Neural progenitor cell (in vitro differentiated cells): ENCODE measurements around the gene OR51D1.

Experiments
- EZH2 ChIP-seq: fragments of 200-600 bp; sonication (generic); IDR thresholded peaks from 2 replicates; pipeline ENCODE4 v1.6.1; 2017; ENCODE audit warnings: antibody characterized with exemption, mild to moderate bottlenecking, moderate library complexity
- EZH2phosphoT487 ChIP-seq: fragments of 200-600 bp; sonication (generic); IDR thresholded peaks from 2 replicates; pipeline ENCODE4 v1.6.1; 2017; ENCODE audit warnings: antibody characterized with exemption
- TF ChIP-seq, protein P1 (sequence below): fragments of 200-600 bp; sonication (generic); IDR thresholded peaks from 2 replicates; pipeline ENCODE4 v1.5.1; 2017; ENCODE audit warnings: antibody characterized with exemption, mild to moderate bottlenecking

GRCh38 chr11:4607781-4608666, 29.3 kb upstream of the OR51D1 start, which contains the start of gene TRIM68:
- TF ChIP-seq, protein P1, sequence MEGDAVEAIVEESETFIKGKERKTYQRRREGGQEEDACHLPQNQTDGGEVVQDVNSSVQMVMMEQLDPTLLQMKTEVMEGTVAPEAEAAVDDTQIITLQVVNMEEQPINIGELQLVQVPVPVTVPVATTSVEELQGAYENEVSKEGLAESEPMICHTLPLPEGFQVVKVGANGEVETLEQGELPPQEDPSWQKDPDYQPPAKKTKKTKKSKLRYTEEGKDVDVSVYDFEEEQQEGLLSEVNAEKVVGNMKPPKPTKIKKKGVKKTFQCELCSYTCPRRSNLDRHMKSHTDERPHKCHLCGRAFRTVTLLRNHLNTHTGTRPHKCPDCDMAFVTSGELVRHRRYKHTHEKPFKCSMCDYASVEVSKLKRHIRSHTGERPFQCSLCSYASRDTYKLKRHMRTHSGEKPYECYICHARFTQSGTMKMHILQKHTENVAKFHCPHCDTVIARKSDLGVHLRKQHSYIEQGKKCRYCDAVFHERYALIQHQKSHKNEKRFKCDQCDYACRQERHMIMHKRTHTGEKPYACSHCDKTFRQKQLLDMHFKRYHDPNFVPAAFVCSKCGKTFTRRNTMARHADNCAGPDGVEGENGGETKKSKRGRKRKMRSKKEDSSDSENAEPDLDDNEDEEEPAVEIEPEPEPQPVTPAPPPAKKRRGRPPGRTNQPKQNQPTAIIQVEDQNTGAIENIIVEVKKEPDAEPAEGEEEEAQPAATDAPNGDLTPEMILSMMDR, result peak; percentile 18
- TF ChIP-seq EZH2 (no peak), EZH2phosphoT487 (no peak)
